Measurements from ENCODE around the gene RTP3.
A peak's percentile ranks its signal among the peaks of the same experiment; 100 is the strongest.

The RTP3 gene

DNA sequence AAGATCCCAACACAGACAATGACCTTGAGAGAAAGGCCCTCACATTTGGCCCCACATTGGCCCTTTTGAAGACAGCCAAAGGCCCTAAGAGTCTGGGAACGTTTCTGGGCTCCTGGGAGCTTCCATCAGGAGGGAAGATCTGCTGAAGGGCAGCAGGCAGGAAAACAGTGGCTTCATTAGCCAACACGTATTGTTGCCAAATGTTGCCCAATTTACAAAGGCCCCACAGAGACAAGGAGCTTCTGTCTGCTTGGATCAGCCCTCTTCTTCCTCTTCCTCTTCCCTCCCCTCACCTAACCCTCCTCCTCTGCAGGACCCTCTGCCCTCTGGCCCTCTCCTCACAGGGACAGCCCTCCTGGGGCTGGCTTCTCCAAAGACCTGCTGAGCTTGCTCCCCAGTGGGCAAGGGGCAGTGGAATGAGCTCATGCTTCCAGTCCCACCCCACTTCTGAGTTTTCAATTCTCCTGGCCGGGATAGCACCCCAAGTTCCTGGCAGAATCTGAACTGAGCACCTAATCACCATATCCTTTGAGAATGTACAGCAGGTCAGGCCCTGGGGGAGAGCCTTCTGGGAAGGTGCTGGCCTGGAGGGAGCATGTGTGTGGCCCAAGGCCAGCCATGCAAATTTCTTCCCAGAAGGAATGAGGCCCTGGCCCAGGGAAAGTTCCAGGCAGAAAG lies 28.0 kb upstream of the RTP3 start:
- no peak for DNase-seq

GRCh38 chr3:46470831-46471230 lies 26.9 kb upstream of the RTP3 start:
- DNase-seq, result no peak

- no peak for DNase-seq
Measured at GRCh38 chr3:46471371-46471914, 26.3 kb upstream of the RTP3 start.

GRCh38 chr3:46472736-46473135 lies 25.0 kb upstream of the RTP3 start:
- no peak for DNase-seq

- DNase-seq, result no peak
Measured at GRCh38 chr3:46477145-46477544, 20.6 kb upstream of the RTP3 start.

DNA sequence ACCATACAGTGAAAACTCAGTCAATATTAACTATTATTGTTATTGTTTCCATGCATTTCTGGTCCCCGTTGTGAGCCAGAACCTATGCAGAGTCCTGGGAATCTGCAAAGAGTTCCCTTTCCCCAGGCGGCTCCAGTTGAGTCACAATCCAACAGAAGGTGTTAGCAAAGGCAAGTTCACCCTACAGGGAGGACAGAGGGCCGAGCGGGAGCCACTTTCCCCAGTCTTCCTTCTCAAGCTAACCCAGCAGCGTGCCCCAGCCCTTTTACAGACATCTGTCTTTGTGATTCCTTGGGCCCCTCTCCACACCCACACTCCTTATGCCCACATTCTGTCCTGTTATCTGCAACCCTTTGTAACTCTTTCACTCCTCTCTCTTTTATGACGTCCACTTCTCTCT lies 20.0 kb upstream of the RTP3 start:
- DNase-seq, result no peak

GRCh38 chr3:46478341-46478740 lies 19.4 kb upstream of the RTP3 start:
- no peak for DNase-seq

DNA sequence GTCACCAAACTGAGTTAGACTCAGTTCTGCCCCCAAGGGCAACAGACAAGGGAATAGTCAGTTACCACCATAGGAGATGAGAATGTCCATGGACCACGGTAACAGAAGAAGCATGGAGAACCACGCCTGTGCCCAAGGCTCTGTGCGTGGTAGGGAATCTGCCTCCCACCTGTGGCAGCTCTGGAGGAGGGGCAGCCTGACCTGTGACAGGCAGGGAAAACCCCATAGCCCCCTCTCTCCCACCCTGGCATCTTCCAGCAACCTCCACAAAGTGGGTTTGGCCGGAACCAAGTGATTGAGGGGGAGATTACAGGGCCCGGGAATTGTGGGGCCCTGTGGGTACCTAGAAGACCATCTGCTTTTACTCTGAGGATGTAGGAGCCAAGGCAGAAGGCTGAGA lies 18.8 kb upstream of the RTP3 start:
- DNase-seq, result no peak

- no peak for DNase-seq
Measured at GRCh38 chr3:46479696-46480095, 18.1 kb upstream of the RTP3 start.

GRCh38 chr3:46480491-46481195 lies 17.1 kb upstream of the RTP3 start:
- DNase-seq, result no peak

DNA sequence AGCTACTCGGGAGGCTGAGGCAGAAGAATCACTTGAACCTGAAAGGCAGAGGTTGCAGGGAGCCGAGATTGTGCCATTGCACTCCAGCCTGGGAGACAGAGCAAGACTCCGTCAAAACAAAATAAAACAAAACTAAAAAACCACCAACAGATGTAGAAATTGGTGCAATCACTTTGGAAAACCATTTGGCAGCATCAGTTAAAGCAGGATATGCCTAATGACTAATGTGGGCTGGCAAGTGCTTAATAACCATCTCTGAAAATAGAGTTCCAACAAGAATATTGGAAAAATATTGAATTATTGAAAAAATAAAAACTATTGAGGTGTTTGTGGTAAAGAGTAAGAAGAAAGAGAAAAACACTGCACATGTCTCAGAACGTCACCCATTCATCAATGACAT lies 16.1 kb upstream of the RTP3 start:
- no peak for DNase-seq

GRCh38 chr3:46482632-46483350 lies 15.0 kb upstream of the RTP3 start:
- DNase-seq, result no peak

DNA sequence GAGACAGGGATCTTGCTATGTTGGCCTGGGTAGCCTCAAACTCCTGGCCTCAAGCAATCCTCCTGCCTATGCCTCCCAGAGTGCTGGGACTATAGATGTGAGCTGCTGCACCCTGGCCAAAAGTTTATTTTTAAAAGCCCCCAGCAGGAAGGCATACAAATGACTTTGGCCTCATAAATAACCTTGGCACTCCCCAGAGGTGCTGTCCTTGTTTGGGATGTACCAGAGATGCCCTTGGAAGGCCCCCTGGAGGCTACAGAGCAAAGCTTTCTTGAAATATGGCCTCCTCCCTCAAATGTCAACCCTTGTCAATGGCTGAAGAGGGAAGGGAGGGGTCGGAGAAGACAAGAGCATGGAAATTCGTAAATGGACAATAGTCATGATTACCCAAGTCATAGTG lies 14.0 kb upstream of the RTP3 start:
- DNase-seq, result no peak

DNA sequence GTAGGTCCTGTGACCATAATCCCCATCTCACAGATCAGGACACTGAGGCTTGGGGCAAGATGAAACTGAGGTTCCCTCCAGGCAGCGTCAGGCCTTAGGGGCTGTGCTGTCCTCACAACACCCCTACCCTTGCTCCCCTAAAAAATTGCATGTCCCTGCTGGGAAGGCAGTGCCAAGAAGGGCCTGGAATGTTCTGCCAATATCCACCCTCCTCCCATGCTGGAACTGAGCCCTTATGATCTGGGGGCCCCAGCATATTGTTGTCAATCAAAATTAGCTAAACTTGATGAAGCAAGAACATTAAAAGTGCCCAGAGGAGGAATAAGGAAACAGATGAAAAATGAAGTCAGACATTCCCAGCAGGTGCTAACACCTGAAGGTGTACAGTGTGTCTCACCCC lies 13.4 kb upstream of the RTP3 start:
- DNase-seq, result no peak

- DNase-seq, result no peak
Measured at GRCh38 chr3:46484911-46485778, 12.6 kb upstream of the RTP3 start.

GRCh38 chr3:46485779-46486175 lies 12.0 kb upstream of the RTP3 start:
- DNase-seq, result no peak

- DNase-seq, result peak; percentile 96
Measured at GRCh38 chr3:46488735-46489361, 8.9 kb upstream of the RTP3 start.

GRCh38 chr3:46489381-46489780 lies 8.4 kb upstream of the RTP3 start:
- no peak for DNase-seq

GRCh38 chr3:46489875-46490274 lies 7.9 kb upstream of the RTP3 start:
- DNase-seq, result peak; percentile 22

- peak; percentile 18 for DNase-seq
Measured at GRCh38 chr3:46490338-46491084, 7.3 kb upstream of the RTP3 start.
